ENCODE measurements around the gene STK24.

STK24 gene

GRCh38 chr13:98439126-98439828, 137.6 kb downstream of the STK24 start:
- no peak for TF ChIP-seq CTCF (IDR thresholded peaks at IDR 0.05)

DNA sequence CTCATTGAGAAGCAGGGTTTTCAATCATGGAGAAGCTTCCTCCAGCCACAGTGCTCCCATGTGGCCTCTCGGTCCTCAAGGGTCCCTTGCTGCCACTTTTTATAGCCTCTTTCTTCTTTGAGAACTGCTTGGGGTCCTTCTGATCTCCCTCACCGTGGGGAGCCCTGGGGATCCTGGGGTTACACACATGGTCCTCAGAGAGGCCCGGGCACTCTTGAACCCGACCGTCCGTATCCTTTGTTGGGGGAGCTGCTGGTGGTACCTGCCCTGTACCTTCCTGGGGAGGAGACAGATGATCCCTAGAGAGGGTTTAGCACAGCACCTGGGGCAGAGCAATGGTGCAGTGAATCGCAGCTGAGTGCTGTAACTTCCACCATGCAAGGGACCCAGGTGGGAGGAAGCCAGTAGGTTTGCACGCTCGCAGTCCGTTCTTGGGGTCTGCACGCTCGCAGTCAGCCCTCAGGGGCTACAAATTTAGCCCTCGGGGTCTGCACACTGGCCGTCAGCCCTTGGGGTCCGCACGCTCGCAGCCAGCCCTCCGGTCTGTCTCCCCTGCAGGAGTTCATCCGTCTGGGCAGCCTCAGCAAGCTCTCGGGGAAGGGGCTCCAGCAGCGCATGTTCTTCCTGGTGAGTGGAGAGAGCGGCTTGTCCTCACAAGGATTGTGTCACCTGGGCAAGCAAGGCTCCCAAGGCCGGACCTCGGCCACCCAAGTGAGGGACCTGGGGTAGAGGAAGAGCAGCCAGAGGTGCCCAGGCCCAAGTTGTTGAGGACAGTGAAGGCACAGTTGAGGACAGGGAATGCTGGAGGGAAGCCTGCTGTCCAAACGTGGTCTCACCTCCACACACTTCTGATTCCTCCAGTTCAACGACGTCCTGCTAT, 138.4 kb downstream of the STK24 start:
- no peak for TF ChIP-seq CTCF (IDR thresholded peaks at IDR 0.05)

DNA sequence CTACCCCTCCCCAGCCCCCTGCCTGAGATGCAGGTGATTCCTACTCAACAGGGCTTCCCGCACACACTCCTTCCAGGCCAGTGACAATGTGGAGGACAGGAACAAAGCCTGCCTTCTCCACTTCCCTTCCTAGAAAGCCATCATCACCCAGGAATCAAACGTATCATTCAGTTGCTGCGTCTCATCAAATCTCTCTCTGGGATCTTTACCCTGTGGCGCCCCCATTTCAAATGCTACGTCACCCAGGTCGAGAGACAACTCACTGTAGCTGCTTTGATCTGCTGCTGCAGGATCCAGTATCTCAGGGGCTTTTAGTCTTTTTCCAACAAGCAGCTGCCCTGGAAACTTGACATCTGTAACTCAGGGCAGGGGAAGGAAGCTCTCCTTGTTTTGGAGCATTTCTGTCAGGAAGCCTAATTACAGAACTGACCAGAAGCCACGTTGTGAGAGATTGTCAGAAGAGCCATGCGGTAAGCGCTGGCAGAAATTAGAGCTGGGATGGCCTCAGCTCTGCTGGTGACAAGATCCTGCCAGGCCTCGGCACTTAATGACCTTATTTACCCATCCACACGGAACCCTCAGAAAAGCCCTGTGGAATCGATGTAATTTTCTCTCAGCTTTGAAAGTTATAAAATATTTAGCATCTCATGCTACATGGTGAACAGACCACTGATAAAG, 140.5 kb downstream of the STK24 start:
- no peak for TF ChIP-seq CTCF (IDR thresholded peaks at IDR 0.05)

DNA sequence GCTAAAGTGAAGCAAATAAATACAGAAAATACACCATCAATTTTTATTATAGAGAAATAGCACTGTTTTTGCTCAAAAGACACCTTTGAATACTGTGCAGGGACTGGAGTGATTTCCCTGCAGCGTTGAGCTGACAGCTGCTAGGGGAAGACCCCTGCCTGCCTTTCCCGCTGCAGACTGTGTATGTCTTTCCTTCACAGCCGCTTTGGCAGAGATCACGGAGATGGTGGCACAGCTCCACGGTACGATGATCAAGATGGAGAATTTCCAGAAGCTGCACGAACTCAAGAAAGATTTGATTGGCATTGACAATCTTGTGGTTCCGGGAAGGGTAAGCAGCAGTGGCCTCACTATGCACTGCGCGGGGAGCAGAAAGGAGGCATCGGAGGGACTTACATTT, 141.5 kb downstream of the STK24 start:
- no peak for TF ChIP-seq CTCF (IDR thresholded peaks at IDR 0.05)

DNA sequence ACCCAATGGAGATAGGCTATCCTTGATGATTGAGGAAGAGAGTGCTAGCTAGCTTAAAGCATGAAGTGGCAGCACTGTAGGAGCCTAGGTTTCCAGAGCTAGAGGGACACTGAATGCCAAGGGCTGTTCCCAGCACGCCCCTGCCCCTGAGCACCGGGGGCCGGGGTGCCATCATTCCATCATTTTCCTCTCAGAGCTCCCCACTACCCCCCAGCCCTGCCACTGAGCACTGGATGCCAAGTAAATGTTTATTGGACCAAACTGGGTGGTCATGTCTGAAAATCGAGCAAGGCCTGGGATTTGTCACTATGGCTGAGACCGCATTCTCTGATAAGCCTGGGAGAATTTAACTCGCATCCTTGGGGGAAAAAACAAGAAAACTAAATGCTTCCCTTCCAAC, 142.8 kb downstream of the STK24 start:
- no peak for TF ChIP-seq CTCF (IDR thresholded peaks at IDR 0.05)

GRCh38 chr13:98433654-98434053, 143.3 kb downstream of the STK24 start:
- no peak for TF ChIP-seq CTCF (IDR thresholded peaks at IDR 0.05)

DNA sequence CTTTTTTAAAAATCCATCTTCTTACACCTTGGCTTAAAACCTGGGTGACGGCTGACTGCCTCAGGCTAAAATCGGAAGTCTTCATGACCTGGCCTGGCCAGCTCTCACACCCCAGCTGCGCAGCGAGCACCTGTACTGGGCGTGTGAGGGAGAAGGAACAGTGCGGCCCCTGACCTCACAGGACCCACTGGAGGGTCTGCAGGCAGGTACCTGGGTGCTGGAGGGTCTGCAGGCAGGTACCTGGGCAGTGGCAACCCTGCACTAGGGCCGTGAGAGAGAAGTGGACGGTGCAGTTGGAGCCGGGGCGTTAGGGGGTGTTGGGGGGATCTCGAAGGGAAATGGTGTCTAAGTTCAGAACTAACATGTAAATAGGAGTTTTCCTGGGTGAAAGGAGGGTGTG, 144.3 kb downstream of the STK24 start:
- TF ChIP-seq CTCF (IDR thresholded peaks at IDR 0.05), result no peak
